ENCODE measurements around the gene MIER1.

DNA sequence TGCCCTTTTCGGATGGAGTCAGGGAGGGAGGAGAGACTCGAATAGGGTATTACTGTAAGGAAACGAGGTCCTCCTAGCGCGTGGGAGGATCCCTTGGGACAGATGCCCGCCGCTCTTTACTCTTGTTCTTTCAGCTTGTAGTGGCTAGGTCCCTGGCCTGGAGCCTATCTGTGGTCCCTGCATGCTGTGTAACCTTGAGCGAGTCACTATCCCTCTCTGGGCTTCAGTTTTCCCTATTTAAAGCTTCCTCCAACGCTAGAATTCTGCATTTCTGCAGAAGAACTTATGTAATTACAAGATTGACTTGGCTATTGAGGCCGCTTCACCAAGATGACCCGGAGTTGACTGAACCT lies 744 bp downstream of the MIER1 start:
- TF ChIP-seq, protein P1, sequence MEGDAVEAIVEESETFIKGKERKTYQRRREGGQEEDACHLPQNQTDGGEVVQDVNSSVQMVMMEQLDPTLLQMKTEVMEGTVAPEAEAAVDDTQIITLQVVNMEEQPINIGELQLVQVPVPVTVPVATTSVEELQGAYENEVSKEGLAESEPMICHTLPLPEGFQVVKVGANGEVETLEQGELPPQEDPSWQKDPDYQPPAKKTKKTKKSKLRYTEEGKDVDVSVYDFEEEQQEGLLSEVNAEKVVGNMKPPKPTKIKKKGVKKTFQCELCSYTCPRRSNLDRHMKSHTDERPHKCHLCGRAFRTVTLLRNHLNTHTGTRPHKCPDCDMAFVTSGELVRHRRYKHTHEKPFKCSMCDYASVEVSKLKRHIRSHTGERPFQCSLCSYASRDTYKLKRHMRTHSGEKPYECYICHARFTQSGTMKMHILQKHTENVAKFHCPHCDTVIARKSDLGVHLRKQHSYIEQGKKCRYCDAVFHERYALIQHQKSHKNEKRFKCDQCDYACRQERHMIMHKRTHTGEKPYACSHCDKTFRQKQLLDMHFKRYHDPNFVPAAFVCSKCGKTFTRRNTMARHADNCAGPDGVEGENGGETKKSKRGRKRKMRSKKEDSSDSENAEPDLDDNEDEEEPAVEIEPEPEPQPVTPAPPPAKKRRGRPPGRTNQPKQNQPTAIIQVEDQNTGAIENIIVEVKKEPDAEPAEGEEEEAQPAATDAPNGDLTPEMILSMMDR (IDR thresholded peaks at IDR 0.05; ENCODE audit: low read length): no peak
- TF ChIP-seq EZH2 (optimal IDR thresholded peaks at IDR 0.05; ENCODE audit: low read depth, low read length) (no peak), EZH2phosphoT487 (IDR thresholded peaks at IDR 0.05; ENCODE audit: low read length) (no peak)

All from MM.1S (cell line).